Measurements from ENCODE around the gene CRNKL1.

CRNKL1 gene

DNA sequence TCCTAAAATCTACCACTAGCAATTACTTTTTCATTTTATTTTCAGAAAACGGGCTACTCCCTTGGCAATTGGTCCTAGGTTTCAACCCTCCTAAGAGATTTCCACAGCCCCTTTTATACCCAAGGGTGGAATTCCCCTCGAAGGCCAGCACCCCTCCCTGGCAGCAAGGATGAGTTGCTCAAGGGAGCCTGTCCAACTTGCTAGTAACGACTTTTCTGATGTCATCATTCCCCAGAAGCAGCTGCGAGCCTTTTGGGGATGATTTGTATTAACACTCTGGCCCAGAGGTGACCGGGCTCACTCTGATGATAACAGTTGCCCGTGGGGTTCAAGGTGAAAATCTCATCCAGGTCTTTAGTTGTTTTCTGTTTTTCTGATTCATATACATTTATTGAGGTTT, 65.8 kb downstream of the CRNKL1 start:
- no peak for DNase-seq (ENCODE audit: low read depth in 4 of 4, low spot score in 1 of 4)
